Ramos (cell line): ENCODE measurements around the gene SLAMF1.
"Not testable (repeated sequence)": the region's sequence is repeated elsewhere in the genome, so short reads cannot be mapped to it uniquely, and the experiment has no call there.

Experiments used
- in situ Hi-C: fragments of 300-500 bp; cut with MboI; formaldehyde crosslinking; loops from one replicate; pipeline ENCODE4 v1.14.3; 2022; ENCODE audit warnings: low sequenced_read_pairs; ENCODE audit not compliant: unreplicated experiment

SLAMF1 gene

DNA sequence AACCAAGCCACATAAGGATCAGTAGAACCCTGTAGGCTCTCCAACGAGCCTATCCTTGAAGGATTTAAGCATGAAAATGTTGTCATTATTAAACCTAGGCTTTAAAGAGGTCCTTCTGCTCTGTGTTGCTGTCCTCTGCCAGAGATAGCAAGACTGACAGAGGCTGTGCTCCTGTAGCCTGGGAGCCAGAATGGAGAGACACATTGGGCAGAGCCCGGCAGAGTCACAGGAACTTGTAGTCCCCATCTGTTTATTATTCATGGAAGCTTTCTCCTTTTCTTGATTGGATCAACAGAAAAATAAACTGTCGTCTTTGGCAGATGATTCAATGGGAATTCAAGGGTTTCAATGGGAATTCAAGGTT lies 19.2 kb upstream of the SLAMF1 start:
- in situ Hi-C loops, result no loop called here

DNA sequence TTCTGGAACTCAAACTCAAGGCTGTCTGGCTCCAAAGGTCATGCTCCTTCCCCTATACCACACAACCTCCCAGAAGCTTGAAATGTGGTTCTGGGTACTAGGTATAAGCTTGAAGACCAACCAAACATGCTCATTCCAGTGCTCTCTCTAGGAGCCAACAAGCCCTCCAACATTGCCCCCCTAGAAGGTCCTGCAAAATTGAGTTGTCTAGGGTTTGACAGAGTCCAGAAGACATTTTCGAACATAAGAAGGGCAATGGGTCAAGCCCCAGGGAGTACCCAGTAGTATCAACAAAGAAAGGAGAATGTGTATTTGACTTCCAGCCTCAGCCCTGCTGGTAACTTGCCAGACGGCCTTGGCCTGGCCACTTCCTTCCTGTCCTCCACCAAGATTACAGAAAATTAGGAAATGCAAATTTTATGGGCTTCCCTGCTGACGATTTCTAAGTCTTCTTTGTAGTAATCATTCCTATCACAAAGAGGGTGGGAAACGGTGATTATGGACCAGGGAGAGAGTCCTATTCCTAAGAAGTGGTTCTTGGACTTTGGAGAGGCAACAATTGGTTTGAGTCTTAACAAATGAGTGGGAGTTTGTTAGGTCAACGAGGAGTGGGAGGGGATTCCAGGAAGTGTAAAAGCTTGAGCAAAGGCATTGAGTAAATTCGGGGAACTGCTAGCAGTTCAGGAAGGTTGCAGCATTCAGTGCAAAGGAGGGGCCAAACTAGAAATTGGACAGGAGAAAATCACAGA lies 18.7 kb upstream of the SLAMF1 start:
- in situ Hi-C loops, result no loop called here

DNA sequence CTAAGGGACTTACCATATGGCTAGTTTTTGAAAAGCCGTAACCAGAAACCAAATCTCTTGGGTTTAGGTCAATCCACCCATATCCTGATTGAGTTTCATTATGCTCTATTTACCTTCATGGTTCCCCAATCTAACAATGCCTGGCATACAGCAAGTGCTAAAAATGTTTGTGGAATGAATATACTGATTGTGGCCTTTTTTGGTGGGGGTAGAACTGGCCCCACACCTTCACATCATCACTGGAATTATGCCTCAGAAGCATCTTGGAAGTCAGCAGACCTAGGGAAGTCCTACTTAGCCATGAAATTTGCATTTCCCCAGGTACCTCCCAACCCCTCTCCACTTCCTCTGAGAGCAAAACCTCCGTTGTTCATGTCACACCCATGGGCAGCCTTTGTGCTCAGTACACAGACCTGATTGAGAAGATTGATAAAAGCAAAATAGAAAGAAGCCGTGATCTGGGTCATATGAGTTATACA lies 17.8 kb upstream of the SLAMF1 start:
- in situ Hi-C loops, result no loop called here

DNA sequence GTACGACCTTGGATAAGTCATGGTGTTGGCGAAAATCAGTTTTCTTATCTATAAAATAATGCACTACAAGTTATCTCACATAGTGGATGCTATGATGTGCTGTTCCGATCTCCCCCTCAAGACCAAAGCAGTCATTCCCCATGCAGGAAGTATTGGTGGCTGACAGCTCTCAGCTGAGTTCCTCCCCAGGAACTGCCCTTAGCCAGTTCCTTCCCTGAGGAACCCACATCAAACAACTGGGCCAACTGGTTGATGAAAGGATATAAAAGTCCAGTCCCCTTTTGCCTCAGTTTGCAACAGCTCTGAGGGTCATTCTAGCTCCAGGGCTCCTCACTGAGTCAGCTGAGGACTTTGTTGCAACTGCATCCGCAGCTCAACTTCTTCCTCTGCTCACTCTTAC lies 16.1 kb upstream of the SLAMF1 start:
- in situ Hi-C loops, result no loop called here

DNA sequence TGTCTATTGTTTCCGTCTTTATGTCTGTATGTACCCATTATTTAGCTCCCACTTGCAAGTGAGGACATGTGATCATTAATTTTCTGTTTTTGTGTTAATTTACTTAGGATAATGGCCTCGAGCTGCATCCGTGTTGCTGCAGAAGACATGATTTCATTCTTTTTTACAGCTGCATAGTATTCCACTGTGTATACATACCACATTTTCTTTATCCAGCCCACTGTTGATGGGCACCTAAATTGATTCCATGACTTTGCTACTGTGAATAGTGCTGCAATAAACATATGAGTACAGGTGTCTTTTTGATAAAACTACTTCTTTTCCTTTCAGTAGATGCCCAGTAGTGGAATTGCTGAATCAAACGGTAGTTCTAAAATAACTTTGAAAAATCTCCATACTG lies 12.7 kb upstream of the SLAMF1 start:
- in situ Hi-C loops, result no loop called here

DNA sequence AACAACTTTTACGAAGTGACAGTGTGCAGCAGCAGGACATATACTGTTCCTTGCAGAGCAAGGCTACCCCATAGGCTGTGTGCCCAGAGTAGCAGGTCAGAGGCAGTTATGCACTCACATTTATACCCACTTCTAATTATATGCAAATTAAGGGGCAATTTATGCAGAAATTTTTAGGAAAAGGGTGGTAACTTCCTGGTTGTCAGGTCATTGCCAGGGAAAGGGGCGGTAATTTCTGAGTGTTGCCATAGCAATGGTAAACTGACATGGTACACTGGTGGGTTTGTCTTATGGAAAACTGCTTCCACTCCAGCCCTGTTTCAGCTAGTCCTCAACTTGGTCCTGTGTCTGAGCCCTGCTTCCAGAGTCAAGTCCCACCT lies 12.0 kb upstream of the SLAMF1 start:
- in situ Hi-C loops, result no loop called here

DNA sequence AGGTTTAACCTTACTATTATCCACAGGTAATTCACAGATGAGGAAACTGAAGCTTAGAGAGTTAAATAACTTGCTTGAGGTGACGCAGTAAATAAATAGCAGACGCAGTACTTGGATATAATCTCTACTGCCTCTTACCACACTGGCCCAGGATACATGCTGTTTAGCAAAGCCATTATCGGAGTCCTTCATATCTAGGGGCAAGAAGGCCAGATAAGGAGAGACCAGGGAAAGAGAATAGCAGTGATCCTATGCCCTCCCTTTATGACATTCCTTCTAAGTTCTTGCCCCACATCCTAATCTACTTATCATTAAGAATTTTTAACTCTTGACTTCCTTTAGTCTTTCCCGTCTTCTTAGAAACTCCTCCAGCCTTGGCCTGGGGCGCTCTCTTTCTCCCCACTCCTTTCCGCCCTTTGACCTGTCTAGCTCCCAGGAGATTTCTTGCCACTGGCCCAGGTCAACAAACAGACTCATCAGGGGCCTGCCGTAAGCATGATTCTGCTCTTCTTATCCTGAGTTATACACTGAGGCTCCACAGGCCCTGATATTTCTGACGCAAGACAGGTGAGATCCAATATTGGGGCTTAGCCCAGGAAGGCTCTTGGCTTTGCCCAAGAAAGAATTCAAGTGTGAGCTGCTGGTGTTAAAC lies 11.4 kb upstream of the SLAMF1 start:
- in situ Hi-C loops, result no loop called here

DNA sequence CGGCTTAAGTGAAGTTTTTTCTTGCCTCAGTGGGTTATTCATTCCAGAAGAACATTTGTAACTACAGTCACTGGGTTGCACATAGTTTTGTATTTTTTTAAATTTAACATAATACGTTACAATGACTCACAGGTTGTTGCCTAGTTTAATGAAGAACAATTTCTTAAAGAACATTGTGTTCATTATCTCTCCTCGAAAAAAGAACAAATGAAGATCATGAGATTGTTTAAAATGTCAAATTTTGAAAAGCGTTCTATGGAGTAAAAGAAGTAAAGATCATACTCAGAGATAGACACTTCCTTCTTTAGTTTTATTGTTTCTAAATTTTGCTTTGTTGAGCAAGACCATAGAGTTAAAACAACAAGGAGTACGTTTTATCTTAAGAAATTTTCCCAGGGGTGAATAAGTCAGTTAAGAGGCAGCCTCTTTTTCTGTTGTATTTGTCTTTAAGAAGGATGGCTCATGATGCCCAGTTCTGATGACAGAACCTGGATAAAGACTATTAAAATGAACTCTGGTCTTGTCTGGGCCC lies 10.5 kb upstream of the SLAMF1 start:
- in situ Hi-C loops, result no loop called here

DNA sequence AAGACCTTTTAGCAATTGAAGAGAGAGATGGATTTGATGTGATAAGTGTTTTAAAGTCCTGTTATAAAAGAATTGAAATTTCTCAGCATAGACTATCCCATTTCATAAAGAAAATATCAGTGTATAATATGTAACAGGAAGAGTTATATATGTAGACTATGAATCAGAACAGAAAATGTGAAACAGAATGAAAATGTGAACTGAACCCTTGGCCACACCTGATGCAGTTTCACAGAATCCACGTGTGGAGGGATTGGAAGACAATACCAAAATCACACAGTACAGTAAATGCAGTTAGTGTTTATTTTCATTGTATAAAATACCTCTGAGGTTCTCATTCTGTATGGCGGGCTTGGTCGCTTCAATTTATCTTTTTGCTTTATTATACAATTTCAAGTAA lies 9.9 kb upstream of the SLAMF1 start:
- in situ Hi-C loops, result no loop called here

DNA sequence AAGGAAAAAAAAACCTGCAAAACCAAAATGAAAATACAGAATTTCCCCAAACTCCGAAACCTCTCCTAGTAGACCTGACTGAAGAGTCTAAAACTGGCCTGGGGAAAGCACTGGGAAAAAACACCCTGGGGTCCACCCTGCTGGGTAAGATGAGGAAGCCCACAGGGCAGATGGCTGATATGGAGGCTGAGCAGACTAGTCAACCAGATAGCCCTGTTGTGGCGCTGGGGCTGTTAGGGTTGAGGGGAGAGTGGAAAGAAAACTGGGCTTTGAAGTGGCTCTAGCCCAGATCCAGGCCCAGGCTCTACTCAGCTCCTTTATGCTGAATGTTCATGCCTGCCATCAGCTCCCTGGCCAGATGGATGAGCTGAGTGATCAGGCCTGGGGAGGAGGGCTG lies 6.8 kb upstream of the SLAMF1 start:
- in situ Hi-C loops, result no loop called here

DNA sequence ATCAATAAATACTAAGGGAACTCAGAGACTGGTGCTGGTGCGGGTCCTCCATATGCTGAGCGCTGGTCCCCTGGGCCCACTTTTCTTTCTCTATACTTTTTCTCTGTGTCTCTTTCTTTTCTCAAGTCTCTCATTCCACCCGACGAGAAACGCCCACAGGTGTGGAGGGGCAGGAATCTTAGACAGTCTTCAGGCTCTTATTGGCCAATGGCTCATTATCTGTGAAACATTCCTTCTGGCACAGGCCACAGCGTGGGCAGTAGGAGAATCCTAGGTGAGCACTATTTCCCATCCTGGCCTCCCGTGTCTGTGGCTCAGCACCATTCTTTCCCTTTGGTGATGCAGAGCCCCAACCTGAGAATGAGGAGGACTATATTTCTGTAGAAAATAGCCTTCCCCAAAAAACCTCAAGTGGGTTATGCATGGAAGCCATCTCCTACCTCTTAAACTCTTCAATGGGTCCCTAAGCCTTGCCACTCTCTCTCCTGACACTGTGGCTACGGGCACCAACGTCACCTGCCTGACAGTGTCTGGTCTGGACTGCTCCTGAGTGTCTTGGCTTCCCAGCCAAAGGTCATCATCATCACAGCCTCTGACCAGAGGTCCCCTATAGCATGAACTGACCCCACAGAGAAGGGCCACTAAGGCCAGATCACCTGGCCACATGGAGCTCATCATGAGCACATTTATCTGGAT lies 6.2 kb upstream of the SLAMF1 start:
- in situ Hi-C loops, result no loop called here

DNA sequence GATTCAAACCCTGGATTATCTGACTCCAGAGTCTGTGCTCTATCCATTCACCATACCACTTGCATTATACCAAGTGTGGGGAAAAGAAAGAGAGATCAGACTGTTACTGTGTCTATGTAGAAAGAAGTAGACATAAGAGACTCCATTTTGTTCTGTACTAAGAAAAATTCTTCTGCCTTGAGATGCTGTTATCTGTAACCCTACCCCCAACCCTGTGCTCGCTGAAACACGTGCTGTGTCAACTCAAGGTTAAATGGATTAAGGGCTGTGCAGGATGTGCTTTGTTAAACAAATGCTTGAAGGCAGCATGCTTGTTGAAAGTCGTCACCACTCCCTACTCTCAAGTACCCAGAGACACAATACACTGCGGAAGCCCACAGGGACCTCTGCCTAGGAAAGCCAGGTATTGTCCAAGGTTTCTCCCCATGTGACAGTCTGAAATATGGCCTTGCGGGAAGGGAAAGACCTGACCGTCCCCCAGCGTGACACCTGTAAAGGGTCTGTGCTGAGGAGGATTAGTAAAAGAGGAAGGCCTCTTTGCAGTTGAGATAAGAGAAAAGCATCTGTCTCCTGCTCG lies 5.3 kb upstream of the SLAMF1 start:
- in situ Hi-C loops, result not testable (repeated sequence)

DNA sequence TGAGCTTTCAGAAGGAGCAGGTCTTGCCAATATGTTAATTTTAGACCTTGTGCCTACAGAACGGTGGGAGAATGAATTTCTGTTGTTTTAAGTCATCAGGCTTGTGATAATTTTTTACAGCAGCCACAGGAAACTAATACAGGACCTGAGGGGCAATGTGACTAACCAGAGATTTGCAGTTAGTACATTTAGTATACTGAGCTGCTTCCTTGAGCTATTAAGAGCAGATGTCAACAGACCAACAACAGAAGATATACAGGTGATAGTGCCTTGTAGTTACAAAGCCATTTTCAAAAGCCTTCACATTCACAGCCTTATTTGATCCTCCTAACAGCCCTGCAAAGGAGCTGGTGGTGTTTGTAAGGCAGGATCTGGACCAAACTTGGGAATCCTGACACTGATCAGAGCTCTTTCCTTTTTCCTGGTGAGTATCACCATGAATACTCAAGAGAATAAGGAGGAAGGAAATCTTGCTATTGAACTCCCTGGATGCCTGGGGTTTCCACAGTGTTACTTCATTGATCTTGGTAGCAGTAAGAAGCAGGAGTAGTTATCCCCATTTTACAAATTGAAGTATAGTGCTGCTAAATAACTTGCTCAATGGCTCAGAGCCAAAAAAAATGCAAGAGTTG lies 4.7 kb upstream of the SLAMF1 start:
- in situ Hi-C loops, result no loop called here

DNA sequence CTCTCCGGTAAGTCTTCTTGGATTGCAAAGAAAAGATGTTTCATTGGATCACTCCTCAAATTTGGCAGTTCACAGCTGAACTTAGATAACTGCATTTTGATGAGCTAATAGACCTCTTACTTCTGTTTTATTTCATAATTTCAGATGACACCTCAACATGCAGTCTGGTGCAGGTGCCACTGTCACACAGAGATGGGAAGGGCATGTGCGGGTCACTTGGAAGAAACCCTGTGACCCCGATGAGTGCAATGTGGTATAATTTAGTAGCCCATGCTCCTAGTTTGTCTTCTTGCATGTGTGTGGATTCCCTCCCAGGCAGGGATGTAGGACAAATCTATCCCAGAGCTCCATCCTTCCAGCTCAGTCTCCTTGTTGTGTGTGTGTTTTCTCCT lies 481 bp upstream of the SLAMF1 start:
- in situ Hi-C loops, result no loop called here

DNA sequence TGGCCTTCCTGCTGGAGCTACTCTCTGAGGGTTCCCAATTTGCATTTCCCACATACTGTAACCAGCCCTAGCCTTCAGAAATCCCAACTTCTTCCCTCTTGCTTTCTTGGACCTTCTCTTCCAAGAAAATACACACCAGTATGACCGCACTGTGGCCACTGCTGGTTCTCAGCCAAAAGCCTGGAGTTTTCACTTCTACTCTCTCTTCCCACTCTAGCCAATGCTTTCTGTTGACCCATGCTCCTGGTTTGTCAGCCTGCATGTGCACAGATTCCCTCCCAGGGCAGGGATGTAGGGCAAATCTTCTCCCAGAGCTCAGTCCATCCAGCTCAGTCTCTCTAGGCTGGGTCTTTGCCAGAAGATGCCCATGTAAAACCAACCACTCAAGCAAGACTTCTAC lies 664 bp downstream of the SLAMF1 start:
- in situ Hi-C loops, result no loop called here

DNA sequence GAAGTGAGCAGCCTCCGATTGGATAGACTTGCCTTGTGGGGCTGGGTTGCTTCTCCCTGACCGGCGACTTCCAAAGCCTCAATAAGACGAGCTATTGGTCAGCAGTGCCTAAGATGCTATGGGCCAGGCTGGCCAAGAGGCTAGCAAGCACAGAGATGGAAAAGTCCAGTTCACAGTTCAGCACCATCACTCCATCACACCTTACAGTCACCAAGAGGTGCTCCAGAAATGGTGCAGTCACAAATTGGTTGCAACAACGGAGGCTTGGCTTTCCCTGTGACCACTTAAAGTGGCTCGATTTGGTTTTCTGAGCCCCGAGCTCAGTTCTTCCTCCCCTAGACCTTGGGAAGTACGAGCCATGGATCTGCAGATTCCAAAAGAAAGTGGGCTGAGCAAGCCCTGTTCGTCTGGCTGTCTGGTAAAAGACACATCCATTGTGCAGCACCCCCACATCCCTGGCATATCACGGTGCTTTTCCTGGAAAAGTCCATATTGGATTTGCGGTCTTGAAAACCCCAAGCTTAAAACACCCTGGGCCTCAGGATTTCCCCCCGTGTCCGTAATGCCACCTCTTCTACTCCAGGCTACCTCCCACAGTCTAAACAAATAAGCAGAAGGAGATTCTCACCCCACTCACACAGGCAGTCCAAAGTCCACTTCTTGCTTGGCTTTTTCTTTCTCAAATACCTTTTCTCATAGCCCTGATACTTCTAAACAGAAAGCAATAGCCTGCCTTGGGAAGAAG lies 1.3 kb downstream of the SLAMF1 start:
- in situ Hi-C loops, result no loop called here

DNA sequence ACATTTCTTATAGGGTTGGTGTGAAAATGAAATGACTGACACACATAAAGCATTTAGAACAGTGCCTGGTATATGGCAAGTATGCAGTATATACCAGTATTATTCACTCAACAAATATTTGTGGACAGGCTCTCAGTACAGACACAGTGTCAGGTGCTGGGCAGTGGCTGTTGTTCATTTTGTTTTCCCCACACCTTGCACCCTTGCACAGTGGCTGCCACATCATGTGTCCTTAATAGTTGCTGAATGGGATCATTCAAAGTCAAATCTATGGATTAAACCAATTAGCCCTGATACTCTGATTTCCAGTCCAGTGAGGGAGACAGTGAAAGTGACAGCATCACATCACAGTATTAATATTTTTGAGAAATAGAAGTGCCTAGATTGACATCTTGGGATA lies 2.4 kb downstream of the SLAMF1 start:
- in situ Hi-C loops, result no loop called here

DNA sequence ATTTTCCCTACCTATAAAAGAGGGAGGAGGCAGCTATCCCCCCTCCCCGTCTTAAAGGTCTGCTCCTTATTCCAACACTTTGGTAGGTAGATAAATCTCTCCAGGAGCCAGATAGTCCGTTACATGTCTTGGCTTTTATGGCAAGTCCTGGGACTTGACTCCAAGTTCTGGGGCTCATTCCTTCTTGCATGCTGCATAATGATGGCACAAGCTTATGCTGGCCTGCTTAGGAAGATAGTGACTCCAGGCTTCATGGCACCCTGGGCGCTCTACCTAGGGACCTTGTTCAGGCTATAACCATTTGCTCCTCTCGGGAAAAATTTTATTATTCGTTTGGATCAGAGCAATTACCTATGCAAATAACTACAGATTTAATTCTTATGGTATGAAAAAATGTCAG lies 3.7 kb downstream of the SLAMF1 start:
- in situ Hi-C loops, result no loop called here

DNA sequence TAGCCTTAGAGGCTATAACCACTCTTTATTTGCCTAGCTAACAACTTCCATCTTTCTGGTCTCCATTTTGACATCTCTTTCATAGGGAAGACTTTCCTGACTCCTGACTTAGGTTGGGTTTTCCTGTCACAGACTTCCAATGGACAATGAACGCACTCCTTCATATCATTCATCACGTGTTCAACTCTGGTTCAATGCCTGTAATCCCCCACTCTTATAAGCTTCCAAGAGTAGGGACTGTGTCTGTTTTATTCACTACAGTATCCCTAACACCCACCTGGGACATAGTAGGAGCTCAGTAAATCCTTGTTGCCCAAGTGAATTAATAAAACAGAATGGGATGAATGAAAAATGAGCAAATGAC lies 4.6 kb downstream of the SLAMF1 start:
- in situ Hi-C loops, result no loop called here
